HCT116 (cell line): ENCODE data around the gene CNTROB.

Source experiments
- CEBPB ChIP-seq: IDR thresholded peaks from 2 replicates; pipeline ENCODE4 v1.6.1; 2012; ENCODE audit warnings: low read depth
- CTCF ChIP-seq, 3 experiments: fragments of 200-600 bp in 1 of 3; sonication (generic) in 1 of 3; IDR thresholded peaks in 2 of 3; conservative IDR thresholded peaks in 1 of 3; 2 replicates each; pipeline ENCODE4 v1.5.1; 2012 to 2017; ENCODE audit warnings: low read depth in 2 of 3, low read length in 2 of 3, antibody characterized with exemption in 1 of 3, borderline replicate concordance in 1 of 3, control low read depth in 1 of 3, mild to moderate bottlenecking in 1 of 3, mixed read lengths in 1 of 3, mixed run types in 1 of 3, moderate library complexity in 1 of 3; ENCODE audit not compliant: insufficient read depth in 1 of 3
- EGR1 ChIP-seq: IDR thresholded peaks from 2 replicates; pipeline ENCODE4 v1.6.1; 2012; ENCODE audit warnings: low read depth
- EZH2 ChIP-seq: fragments of 200-600 bp; sonication (generic); IDR thresholded peaks from 2 replicates; pipeline ENCODE4 v1.6.1; 2017; ENCODE audit warnings: antibody characterized with exemption, mixed run types
- POLR2A ChIP-seq: IDR thresholded peaks from 2 replicates; pipeline ENCODE4 v1.7.0; 2011; ENCODE audit warnings: borderline replicate concordance; ENCODE audit not compliant: insufficient read depth, insufficient read length; ENCODE audit errors: extremely low read depth
- POLR2AphosphoS5 ChIP-seq: IDR thresholded peaks from 2 replicates; pipeline ENCODE4 v1.6.1; 2011; ENCODE audit warnings: mild to moderate bottlenecking, low read depth, low read length, moderate library complexity
- RAD21 ChIP-seq: IDR thresholded peaks from 2 replicates; pipeline ENCODE4 v1.6.1; 2012; ENCODE audit warnings: low read depth, mild to moderate bottlenecking
- SP1 ChIP-seq: IDR thresholded peaks from 2 replicates; pipeline ENCODE4 v1.6.1; 2012; ENCODE audit warnings: low read depth
- SRF ChIP-seq: IDR thresholded peaks from 2 replicates; pipeline ENCODE4 v1.6.1; 2012; ENCODE audit warnings: low read depth
- TCF7L2 ChIP-seq: IDR thresholded peaks from 2 replicates; pipeline ENCODE4 v1.7.0; 2011; ENCODE audit warnings: borderline replicate concordance, inconsistent platforms; ENCODE audit not compliant: insufficient read depth, insufficient read length; ENCODE audit errors: extremely low read depth
- ZFX ChIP-seq: fragments of 450-650 bp; IDR thresholded peaks from 2 replicates; pipeline ENCODE4 v1.6.1; 2017
- TF ChIP-seq, protein P1 (sequence below): IDR thresholded peaks from 2 replicates; pipeline ENCODE4 v1.6.1; 2012; ENCODE audit warnings: low read depth

- TF ChIP-seq CTCF (IDR thresholded peaks at IDR 0.05 in 2 of 3, conservative IDR thresholded peaks at IDR 0.05 in 1 of 3; ENCODE audit: borderline replicate concordance in 1 of 3, insufficient read depth in 1 of 3, low read depth in 2 of 3, low read length in 2 of 3) (no peak), SP1 (no peak), ZFX (no peak), EGR1 (0 out of 2 replicates have a peak, but pooled peaks have one; percentile 34), EZH2 (no peak), POLR2AphosphoS5 (no peak), POLR2A (no peak), RAD21 (no peak), CEBPB (no peak), TCF7L2 (no peak), SRF (no peak)
- TF ChIP-seq, protein P1, sequence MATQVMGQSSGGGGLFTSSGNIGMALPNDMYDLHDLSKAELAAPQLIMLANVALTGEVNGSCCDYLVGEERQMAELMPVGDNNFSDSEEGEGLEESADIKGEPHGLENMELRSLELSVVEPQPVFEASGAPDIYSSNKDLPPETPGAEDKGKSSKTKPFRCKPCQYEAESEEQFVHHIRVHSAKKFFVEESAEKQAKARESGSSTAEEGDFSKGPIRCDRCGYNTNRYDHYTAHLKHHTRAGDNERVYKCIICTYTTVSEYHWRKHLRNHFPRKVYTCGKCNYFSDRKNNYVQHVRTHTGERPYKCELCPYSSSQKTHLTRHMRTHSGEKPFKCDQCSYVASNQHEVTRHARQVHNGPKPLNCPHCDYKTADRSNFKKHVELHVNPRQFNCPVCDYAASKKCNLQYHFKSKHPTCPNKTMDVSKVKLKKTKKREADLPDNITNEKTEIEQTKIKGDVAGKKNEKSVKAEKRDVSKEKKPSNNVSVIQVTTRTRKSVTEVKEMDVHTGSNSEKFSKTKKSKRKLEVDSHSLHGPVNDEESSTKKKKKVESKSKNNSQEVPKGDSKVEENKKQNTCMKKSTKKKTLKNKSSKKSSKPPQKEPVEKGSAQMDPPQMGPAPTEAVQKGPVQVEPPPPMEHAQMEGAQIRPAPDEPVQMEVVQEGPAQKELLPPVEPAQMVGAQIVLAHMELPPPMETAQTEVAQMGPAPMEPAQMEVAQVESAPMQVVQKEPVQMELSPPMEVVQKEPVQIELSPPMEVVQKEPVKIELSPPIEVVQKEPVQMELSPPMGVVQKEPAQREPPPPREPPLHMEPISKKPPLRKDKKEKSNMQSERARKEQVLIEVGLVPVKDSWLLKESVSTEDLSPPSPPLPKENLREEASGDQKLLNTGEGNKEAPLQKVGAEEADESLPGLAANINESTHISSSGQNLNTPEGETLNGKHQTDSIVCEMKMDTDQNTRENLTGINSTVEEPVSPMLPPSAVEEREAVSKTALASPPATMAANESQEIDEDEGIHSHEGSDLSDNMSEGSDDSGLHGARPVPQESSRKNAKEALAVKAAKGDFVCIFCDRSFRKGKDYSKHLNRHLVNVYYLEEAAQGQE, result no peak
Measured at GRCh38 chr17:7915611-7916384, 16.2 kb upstream of the CNTROB start, which contains the start of gene RNF227.
